GM18873 (cell line): ENCODE data around the gene MBNL1.

Experiments
- ATAC-seq: cut with Tn5 transposase; IDR thresholded peaks from one replicate; pipeline ENCODE4 v1.9.1; 2021; ENCODE audit warnings: mild to moderate bottlenecking, moderate library complexity, moderate number of reproducible peaks; ENCODE audit not compliant: unreplicated experiment, low FRiP score

Gene MBNL1

GRCh38 chr3:152252755-152253154, 16.0 kb upstream of the MBNL1 start:
- no peak for ATAC-seq

DNA sequence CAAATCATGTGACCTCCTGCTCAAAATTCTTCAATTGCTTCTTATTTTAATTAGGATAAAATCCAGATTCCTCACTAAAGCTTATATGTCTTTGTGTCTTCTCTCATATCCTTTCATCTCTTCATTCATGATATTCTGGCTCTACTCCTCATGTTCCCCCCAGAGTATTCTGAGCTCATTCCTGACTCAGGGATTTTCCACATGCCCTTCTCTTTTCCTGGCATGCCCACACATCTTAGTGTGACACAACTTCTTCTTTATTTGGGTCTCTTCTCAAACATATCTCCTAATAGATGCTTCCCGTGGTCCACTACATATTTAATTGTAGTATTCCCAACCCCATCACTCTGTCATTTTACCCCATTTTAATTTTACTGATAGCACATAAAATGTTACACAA, 15.2 kb upstream of the MBNL1 start:
- ATAC-seq: no peak

DNA sequence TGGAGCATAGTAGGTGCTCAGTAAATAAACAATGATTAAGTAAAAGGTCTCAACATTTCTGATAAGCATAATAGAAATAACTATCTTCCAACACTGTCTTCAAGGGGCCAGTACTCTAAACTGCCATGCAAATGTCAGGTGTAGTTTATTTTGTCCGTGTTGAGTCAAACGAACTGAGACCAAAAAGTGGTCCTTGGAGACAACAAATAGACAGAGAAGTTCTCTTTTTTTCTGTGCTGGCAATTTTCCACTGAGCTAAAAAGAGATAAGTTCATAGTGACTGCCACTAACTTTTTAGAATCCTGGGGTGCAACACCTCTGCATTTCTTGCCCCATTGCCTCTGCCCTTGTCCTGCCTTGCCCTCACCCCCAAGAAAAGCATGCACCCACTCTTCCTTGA, 14.7 kb upstream of the MBNL1 start:
- no peak for ATAC-seq

- no peak for ATAC-seq
These were observed 13.4 kb upstream of the MBNL1 start for GRCh38 chr3:152255290-152255689.

GRCh38 chr3:152256851-152257562, 11.7 kb upstream of the MBNL1 start:
- ATAC-seq: no peak

GRCh38 chr3:152257563-152258035, 11.1 kb upstream of the MBNL1 start:
- ATAC-seq: peak; percentile 74

GRCh38 chr3:152258448-152259393, 10.0 kb upstream of the MBNL1 start:
- no peak for ATAC-seq

DNA sequence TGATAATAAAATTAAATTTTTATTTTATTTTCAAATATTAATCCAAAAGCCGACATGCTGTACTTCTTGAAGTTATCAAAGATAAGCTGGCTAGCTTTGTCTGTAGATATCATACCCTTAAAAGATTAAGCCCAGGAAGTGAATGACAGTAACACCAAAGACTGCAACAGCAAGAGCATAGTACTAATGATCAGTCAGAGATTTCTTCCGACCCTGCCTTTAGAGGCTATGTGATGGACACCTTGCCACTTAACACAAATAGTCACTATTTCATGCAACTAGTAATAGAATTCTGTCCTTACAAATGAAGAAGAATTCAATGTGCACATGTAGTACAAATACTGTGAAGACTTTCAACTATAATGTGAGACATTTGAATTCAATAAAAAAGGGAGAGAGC, 9.3 kb upstream of the MBNL1 start:
- no peak for ATAC-seq

GRCh38 chr3:152260026-152260425, 8.7 kb upstream of the MBNL1 start:
- ATAC-seq: no peak

DNA sequence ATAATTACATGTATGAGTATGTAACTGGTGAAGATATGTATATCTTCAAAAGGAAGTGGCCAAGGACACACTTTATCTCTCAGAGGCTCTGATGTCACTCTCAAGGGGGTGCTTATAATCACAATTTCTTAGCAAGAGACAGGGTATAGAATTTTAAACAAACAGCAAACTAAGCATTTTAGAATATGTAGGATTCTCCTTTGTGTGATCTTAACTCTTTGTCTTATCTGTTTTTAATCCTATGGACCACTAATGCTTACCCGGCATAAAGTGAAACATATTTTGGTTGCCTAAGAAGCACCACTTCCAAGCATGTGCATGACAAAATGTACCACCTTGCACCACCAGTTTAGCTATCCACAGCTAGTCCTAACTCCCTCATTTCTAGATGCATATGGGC, 8.2 kb upstream of the MBNL1 start:
- no peak for ATAC-seq

DNA sequence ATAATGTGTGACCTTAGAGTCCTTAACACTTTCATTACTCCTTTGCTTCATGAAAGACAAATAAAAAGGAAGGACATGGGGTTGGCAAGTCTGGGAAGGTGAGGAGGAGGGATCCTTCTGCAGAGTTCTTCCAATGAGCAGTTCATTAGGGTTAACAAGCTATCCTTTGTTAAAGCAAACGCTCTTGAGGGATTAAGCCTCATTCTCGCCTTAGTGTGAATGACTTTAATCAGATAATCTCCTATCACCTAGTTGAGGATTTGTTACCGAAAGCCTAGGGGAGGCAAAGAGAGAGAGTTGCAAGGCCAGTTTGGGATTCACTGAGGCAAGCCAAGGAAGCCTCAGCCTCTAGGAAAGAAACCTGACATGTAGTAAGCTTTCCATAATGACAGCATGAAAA, 7.4 kb upstream of the MBNL1 start:
- ATAC-seq: no peak

- ATAC-seq: no peak
These were observed 5.0 kb upstream of the MBNL1 start for GRCh38 chr3:152263711-152264110.

DNA sequence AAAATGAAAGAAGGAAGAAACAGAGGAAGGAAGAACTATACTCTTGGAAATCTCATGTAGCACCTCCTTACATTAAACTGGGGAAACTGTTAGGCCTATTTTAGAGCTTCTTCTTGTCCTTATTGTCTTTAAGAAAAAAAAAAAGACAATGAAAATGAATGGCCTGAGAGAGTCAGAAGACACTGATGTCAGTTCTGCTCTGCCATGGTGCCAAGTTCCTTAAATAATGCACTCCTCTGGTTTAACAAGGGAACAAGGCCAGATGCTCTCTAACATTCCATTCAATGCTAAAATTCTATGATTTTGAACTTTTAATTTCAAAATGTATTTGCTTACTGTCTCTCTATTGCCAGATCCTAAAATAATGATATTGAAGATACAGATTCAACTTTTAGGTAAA, 4.4 kb upstream of the MBNL1 start:
- no peak for ATAC-seq

DNA sequence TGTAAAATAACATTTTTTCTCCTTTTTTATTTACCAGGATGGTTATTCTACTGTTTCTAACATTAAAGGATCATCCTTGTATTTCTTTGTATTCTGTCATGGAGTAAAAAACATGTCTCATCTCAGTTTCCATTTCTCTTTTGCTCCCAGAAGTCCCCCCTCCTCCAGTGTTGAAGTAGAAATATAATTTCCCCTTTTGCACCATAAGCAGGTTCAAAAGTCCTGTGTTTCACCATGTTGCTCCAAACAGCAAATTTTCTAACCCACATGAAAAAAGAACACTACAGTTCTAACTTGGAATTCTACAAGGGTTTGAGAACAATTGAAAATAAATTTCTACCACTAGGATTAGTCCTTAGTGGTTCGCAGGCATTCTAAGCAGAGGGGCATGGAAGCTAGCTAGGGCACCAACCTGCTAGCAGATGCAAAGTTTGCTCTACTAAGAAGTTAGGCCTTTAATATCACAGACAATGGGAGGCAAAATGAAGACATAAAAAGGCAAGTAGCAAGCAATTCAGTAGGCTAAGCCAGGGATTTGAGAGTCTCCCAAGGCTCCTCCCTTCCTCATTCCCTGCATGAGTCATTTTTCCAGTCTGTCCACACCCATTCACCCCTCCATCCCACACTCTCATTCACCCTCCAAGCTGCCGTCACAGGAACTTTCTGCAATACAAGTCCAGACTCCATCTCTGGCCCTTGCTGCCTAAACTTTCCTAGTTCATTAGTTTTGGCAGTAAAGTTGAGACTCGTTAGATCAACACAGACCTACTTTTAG, 2.3 kb upstream of the MBNL1 start:
- ATAC-seq: no peak

DNA sequence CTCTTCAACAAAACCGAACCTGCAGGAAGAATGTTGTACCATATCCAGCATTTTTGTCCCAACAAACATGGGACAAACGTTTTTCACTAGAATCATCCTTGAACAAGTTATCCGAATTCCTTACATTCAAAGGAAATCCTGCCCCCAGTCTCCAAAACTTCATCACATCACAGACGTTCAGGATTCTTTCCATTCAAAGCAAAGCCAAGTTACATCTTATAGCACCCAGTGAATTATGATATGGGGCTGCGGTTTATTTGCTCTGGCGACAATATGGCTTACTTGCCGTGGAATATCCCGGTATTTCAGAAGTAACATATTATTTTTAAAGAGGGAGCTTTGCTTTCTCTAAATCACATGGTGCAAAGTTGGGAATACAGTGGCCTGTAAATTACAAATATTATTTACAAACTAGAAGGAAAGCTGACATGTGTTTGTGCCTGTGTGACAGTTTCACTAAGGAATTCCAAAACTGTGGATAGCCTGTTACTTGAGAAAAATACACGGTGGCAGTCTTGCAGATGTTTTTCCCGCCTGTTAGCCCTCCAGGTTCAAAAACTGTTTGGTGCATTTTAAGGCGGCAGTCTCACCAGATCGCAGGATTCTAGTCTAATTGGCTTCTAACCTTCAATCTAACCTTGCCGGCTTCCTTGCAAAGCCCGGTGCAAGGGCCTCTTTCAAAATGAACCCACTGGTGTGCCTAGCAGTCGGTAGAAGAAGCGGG, 736 bp upstream of the MBNL1 start:
- ATAC-seq: no peak

- peak; percentile 42 for ATAC-seq
These were observed 514 bp downstream of the MBNL1 start for GRCh38 chr3:152269056-152269830.

DNA sequence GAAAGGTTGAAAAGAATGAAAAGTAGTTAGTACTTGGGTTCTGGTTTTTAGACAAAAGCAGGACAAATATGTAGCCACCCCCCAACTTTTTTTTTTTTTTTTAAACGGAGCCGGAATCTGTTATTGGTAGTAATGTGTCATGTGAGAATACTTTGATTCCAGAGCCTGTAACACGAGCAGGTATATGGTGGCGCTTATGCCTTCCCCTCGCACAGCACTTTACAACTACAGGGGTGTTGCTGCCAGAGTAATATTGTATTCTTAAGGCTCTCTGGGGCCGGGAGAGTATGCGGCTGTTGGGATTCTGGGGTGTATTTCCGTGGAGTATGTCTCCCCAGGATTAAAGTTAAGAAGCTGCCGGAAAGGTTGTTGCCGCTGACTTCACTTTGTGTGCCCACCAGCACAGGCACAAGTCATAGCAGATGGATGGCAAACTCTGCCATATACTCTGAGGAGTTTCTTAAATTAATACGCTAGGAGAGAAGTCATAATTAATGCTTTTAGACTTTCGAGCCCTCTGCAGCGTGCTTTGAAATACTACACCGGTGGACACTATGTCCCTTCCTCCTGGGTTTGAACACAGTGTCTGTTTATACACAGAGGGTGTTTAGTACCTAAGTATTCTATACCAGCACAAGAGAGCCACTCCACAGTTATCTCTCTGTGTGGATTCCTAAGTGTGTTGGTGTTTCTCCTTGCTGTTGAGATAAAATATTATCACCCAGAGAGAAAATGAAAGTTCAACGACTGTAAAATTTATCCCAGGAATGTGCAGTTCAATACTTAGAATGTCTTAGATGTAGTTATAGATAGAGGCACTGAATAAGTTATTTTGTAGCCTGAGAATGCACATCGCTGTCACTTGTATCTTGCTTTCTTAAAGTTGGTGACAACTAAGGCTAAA, 1.4 kb downstream of the MBNL1 start:
- no peak for ATAC-seq

- ATAC-seq: no peak
These were observed 2.2 kb downstream of the MBNL1 start for GRCh38 chr3:152270937-152271336.
